HepG2 (cell line): ENCODE results near the gene PSMA7. TPM values are rescaled to one million over a fixed set of nuclear protein-coding genes. Genes with fewer than 3 reads are reported as not detected.

Source experiments
- FOSL2 ChIP-seq: sonication (generic); formaldehyde crosslinking; IDR thresholded peaks from 2 replicates; pipeline ENCODE4 v1.4.0; 2020; ENCODE audit warnings: missing genetic modification reagents
- HNF1A ChIP-seq, 2 experiments: sonication (generic) in 1 of 2; formaldehyde crosslinking in 1 of 2; IDR thresholded peaks; 2 replicates each; pipeline versions ENCODE4 v1.4.0 to v1.6.1; 2016 to 2020; ENCODE audit warnings: borderline replicate concordance in 1 of 2, low read depth in 1 of 2, mild to moderate bottlenecking in 1 of 2, missing genetic modification reagents in 1 of 2
- HOXA5 ChIP-seq: sonication (generic); formaldehyde crosslinking; IDR thresholded peaks from 2 replicates; pipeline ENCODE4 v1.4.0; 2020; ENCODE audit warnings: missing genetic modification reagents
- MTERF4 ChIP-seq: sonication (generic); formaldehyde crosslinking; IDR thresholded peaks from 2 replicates; pipeline ENCODE4 v1.8.0; 2023; ENCODE audit warnings: mild to moderate bottlenecking, missing genetic modification reagents
- MZF1 ChIP-seq: sonication (generic); formaldehyde crosslinking; IDR thresholded peaks from 2 replicates; pipeline ENCODE4 v1.8.1; 2023; ENCODE audit warnings: mild to moderate bottlenecking, missing genetic modification reagents, borderline replicate concordance
- NR2F6 ChIP-seq, 2 experiments: IDR thresholded peaks; 2 replicates each; pipeline ENCODE4 v1.6.1; 2016; ENCODE audit warnings: antibody characterized with exemption in 1 of 2, mild to moderate bottlenecking in 1 of 2
- POGK ChIP-seq: sonication (generic); formaldehyde crosslinking; conservative IDR thresholded peaks from 2 replicates; pipeline ENCODE4 v1.8.0; 2022; ENCODE audit warnings: mild to moderate bottlenecking, moderate library complexity, missing genetic modification reagents
- SIN3B ChIP-seq: fragments of 150-350 bp; IDR thresholded peaks from 2 replicates; pipeline ENCODE4 v1.6.1; 2014; ENCODE audit warnings: low read length
- SMC3 ChIP-seq: IDR thresholded peaks from 2 replicates; pipeline ENCODE4 v1.6.1; 2011; ENCODE audit warnings: low read length, improper control_type of control experiment
- SSRP1 ChIP-seq: IDR thresholded peaks from 2 replicates; pipeline ENCODE4 v1.6.1; 2016; ENCODE audit warnings: control low read depth
- THAP8 ChIP-seq: sonication (generic); formaldehyde crosslinking; IDR thresholded peaks from 2 replicates; pipeline ENCODE4 v1.5.1; 2020; ENCODE audit warnings: missing genetic modification reagents, mild to moderate bottlenecking, borderline replicate concordance
- ZC3H4 ChIP-seq: sonication (generic); formaldehyde crosslinking; IDR thresholded peaks from 2 replicates; pipeline ENCODE4 v1.4.0; 2020; ENCODE audit warnings: missing genetic modification reagents, borderline replicate concordance
- ZKSCAN1 ChIP-seq: fragments of 150-350 bp; IDR thresholded peaks from 2 replicates; pipeline ENCODE4 v1.6.1; 2014; ENCODE audit warnings: low read length
- ZNF160 ChIP-seq: sonication (generic); formaldehyde crosslinking; IDR thresholded peaks from 2 replicates; pipeline ENCODE4 v1.8.0; 2022; ENCODE audit warnings: mild to moderate bottlenecking, inconsistent platforms, missing genetic modification reagents
- ZNF335 ChIP-seq: sonication (generic); formaldehyde crosslinking; IDR thresholded peaks from 2 replicates; pipeline ENCODE4 v1.4.0; 2020; ENCODE audit warnings: missing genetic modification reagents
- ZNF501 ChIP-seq: sonication (generic); formaldehyde crosslinking; IDR thresholded peaks from 2 replicates; pipeline ENCODE4 v1.5.1; 2020; ENCODE audit warnings: mild to moderate bottlenecking, moderate library complexity, missing genetic modification reagents
- ZNF550 ChIP-seq: sonication (generic); formaldehyde crosslinking; IDR thresholded peaks from 2 replicates; pipeline ENCODE4 v1.4.0; 2020; ENCODE audit warnings: mild to moderate bottlenecking, missing genetic modification reagents, borderline replicate concordance
- ZNF772 ChIP-seq: sonication (generic); formaldehyde crosslinking; IDR thresholded peaks from 2 replicates; pipeline ENCODE4 v1.5.0; 2020; ENCODE audit warnings: mild to moderate bottlenecking, missing genetic modification reagents
- ZNF777 ChIP-seq: sonication (generic); formaldehyde crosslinking; IDR thresholded peaks from 2 replicates; pipeline ENCODE4 v1.4.0; 2020; ENCODE audit warnings: missing genetic modification reagents
- polyA plus RNA-seq, 8 experiments: library from polyadenylated mRNA; depleted of rRNA in 3 of 8; stranded (reverse) in 7 of 8; unstranded in 1 of 8; fragments of >200 nt; fragmentation: Illumina TruSeq in 4 of 8; extraction: Trizol in 4 of 8; gene quantifications; 2 replicates each; pipeline versions ENCODE4 v1.2.1 to v1.2.3, GENCODE V29; 2011 to 2016; ENCODE audit warnings: low read depth in 4 of 8, missing spikeins in 1 of 8, mixed read lengths in 1 of 8; ENCODE audit not compliant: insufficient read depth in 1 of 8
- total RNA-seq, 5 experiments: library from RNA; depleted of rRNA; stranded (reverse); fragments of >200 nt; fragmentation: Illumina TruSeq; extraction: Trizol; gene quantifications; 2 replicates each; pipeline ENCODE4 v1.2.3, GENCODE V29; 2016; ENCODE audit warnings: low read depth in 1 of 5
- TF ChIP-seq, protein P1 (sequence below): sonication (generic); formaldehyde crosslinking; conservative IDR thresholded peaks from 2 replicates; pipeline ENCODE4 v1.8.1; 2023; ENCODE audit warnings: missing genetic modification reagents

PSMA7 gene
- total and polyA plus RNA-seq, 2 of the 13 experiments (the other 11 are each of a cell fraction or from before 2014, with no cell fraction given) = 531 to 631 TPM

DNA sequence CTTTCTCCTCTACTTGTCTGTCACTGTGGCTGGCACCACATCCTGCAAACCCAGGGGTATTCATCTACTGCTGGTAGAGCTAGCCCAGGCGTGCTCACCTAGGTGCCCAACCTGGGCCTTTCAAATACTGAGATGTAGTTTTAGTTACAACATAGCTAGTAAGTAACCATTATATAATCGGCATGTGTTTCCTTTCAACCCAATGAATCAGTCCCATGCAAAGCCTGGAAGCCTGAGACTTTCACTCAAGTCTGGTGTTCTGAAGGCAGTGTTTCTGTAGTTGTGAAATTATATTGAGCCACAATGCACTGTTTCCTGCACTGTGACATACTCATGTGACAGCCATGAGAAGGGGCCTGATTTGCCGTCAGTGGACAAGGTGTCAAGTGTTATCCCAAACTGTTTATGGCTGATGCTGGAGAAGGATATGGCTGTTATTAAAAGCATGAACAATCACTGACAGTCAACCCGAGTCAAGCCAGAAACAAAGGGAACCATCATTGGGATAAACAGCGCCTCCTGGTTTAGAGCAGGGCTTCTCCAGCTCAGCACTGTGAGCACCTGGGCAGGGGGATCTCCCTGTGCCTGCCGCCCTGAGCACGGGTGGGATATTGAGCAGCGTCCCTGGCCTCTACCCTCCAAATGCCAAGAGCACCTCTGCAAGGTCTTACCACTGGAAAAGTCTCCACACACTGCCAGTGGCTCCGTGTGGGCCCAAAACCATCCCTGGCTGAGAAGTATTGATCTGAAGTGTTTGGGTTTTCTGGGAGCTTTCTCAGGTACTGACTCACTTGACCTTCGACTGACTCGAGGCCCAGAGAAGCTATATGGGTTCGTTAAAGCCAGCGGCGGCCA lies 1.6 kb downstream of the PSMA7 start (continued):
- no peak for TF ChIP-seq HNF1A (IDR thresholded peaks at IDR 0.05; ENCODE audit: low read depth)
- no peak for TF ChIP-seq HNF1A (CRISPR knock-in tag; IDR thresholded peaks at IDR 0.05; ENCODE audit: borderline replicate concordance)
- TF ChIP-seq ZNF777 (CRISPR knock-in tag) = no peak
- no peak for TF ChIP-seq POGK (CRISPR knock-in tag)
- no peak; the same call in 1 of the 2 replicates for TF ChIP-seq ZNF335
- peak; percentile 52; the same call in 1 of the 2 replicates for TF ChIP-seq NR2F6 (IDR thresholded peaks at IDR 0.05)
- no peak for TF ChIP-seq NR2F6 (CRISPR knock-in tag; IDR thresholded peaks at IDR 0.05)
- TF ChIP-seq SIN3B = no peak
- no peak for TF ChIP-seq SSRP1 (CRISPR knock-in tag)
- TF ChIP-seq ZNF501 (CRISPR knock-in tag) = peak; percentile 15
- TF ChIP-seq ZNF160 (CRISPR knock-in tag) = no peak
- TF ChIP-seq MTERF4 (CRISPR knock-in tag) = 0 out of 2 replicates have a peak, but pooled peaks have one; percentile 55
- TF ChIP-seq ZNF550 = no peak
- TF ChIP-seq MZF1 (CRISPR knock-in tag) = no peak
- TF ChIP-seq FOSL2 (CRISPR knock-in tag) = peak; percentile 51; the same call in 1 of the 2 replicates
- no peak for TF ChIP-seq HOXA5 (CRISPR knock-in tag)
- TF ChIP-seq, protein P1, sequence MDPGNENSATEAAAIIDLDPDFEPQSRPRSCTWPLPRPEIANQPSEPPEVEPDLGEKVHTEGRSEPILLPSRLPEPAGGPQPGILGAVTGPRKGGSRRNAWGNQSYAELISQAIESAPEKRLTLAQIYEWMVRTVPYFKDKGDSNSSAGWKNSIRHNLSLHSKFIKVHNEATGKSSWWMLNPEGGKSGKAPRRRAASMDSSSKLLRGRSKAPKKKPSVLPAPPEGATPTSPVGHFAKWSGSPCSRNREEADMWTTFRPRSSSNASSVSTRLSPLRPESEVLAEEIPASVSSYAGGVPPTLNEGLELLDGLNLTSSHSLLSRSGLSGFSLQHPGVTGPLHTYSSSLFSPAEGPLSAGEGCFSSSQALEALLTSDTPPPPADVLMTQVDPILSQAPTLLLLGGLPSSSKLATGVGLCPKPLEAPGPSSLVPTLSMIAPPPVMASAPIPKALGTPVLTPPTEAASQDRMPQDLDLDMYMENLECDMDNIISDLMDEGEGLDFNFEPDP (CRISPR knock-in tag) = no peak
- TF ChIP-seq ZNF772 (CRISPR knock-in tag) = no peak
- peak; percentile 30; the same call in 1 of the 2 replicates for TF ChIP-seq SMC3
- TF ChIP-seq THAP8 (CRISPR knock-in tag) = no peak
- TF ChIP-seq ZC3H4 = no peak
- TF ChIP-seq ZKSCAN1 = no peak
